DND-41 (cell line): ENCODE measurements around the gene TTLL7.

Experiments used
- ATAC-seq: fragments of 200-7000 bp; cut with Tn5 transposase; 3 replicates; pipeline ENCODE4 v1.9.1; 2021; ENCODE audit warnings: low read depth; ENCODE audit not compliant: insufficient read depth
- DNase-seq: peaks from one replicate; pipeline ENCODE4 v3.0.0-alpha.2; 2020
- H2AFZ ChIP-seq: 2 replicates; pipeline ENCODE4 v1.6.0; 2012; ENCODE audit warnings: low read depth, low read length
- H3K27ac ChIP-seq: 2 replicates; pipeline ENCODE4 v1.5.1; 2012; ENCODE audit warnings: low read length, inconsistent platforms
- H3K27me3 ChIP-seq: fragments of 200-600 bp; sonication (generic); 2 replicates; pipeline ENCODE4 v1.6.0; 2012; ENCODE audit warnings: low read length, mild to moderate bottlenecking, inconsistent platforms; ENCODE audit not compliant: insufficient read depth, poor library complexity
- H3K36me3 ChIP-seq: 2 replicates; pipeline ENCODE4 v1.5.1; 2012; ENCODE audit warnings: low read length, inconsistent platforms; ENCODE audit not compliant: insufficient read depth
- H3K4me1 ChIP-seq: 2 replicates; pipeline ENCODE4 v1.5.1; 2012; ENCODE audit warnings: mild to moderate bottlenecking, low read length; ENCODE audit not compliant: insufficient read depth
- H3K4me2 ChIP-seq: 2 replicates; pipeline ENCODE4 v1.6.0; 2012; ENCODE audit warnings: mild to moderate bottlenecking, moderate library complexity, low read length, inconsistent platforms; ENCODE audit not compliant: insufficient read depth
- H3K4me3 ChIP-seq, 2 experiments: fragments of 200-600 bp in 1 of 2; shearing (Covaris generic) in 1 of 2; 2 replicates each; pipeline ENCODE4 v1.5.1; 2012 to 2016; ENCODE audit warnings: inconsistent platforms in 2 of 2, low read length in 2 of 2, mild to moderate bottlenecking in 2 of 2, low read depth in 1 of 2, moderate library complexity in 1 of 2
- H3K79me2 ChIP-seq: 2 replicates; pipeline ENCODE4 v1.6.0; 2012; ENCODE audit warnings: low read length, inconsistent platforms; ENCODE audit not compliant: insufficient read depth
- H3K9ac ChIP-seq: 2 replicates; pipeline ENCODE4 v1.6.0; 2012; ENCODE audit warnings: low read depth, mild to moderate bottlenecking, inconsistent platforms, low read length, moderate library complexity
- H3K9me3 ChIP-seq: 2 replicates; pipeline ENCODE4 v1.5.1; 2012; ENCODE audit warnings: low read length, moderate library complexity, mild to moderate bottlenecking, inconsistent platforms; ENCODE audit not compliant: insufficient read depth, severe bottlenecking
- H4K20me1 ChIP-seq: 2 replicates; pipeline ENCODE4 v1.6.0; 2012; ENCODE audit warnings: low read length; ENCODE audit not compliant: insufficient read depth
- CTCF ChIP-seq: IDR thresholded peaks from 2 replicates; pipeline ENCODE4 v1.5.1; 2012; ENCODE audit warnings: borderline replicate concordance, low read length, moderate library complexity, mild to moderate bottlenecking; ENCODE audit not compliant: poor library complexity, severe bottlenecking; ENCODE audit errors: extremely low read depth
- EZH2 ChIP-seq: IDR thresholded peaks from 3 replicates; pipeline ENCODE4 v1.6.1; 2012; ENCODE audit warnings: borderline replicate concordance, low read depth, mild to moderate bottlenecking, moderate library complexity, low read length, inconsistent platforms; ENCODE audit not compliant: severe bottlenecking

TTLL7 gene

GRCh38 chr1:83819436-83819835, 179.5 kb downstream of the TTLL7 start:
- ATAC-seq (no peak), DNase-seq (no peak)
- Histone ChIP-seq H3K4me1 (no peaks in the 10 kb centered on the region), H3K27ac (no peak overlapping the region), H3K4me2 (no peak overlapping the region), H3K79me2 (no peaks in the 10 kb centered on the region), H4K20me1 (no peaks in the 10 kb centered on the region), H2AFZ (no peak overlapping the region), H3K9me3 (no peaks in the 10 kb centered on the region), H3K4me3 (no peak overlapping the region), H3K27me3 (no peaks in the 10 kb centered on the region), H3K9ac (no peak overlapping the region), H3K36me3 (no peaks in the 10 kb centered on the region)
- TF ChIP-seq EZH2 = no peak
- TF ChIP-seq CTCF = no peak

GRCh38 chr1:83818916-83819315, 180.0 kb downstream of the TTLL7 start:
- H4K20me1 ChIP-seq = no peaks in the 10 kb centered on the region
- DNase-seq (no peak), ATAC-seq (no peak)
- no peak overlapping the region for H3K9ac ChIP-seq
- no peaks in the 10 kb centered on the region for H3K79me2 ChIP-seq
- H3K9me3 ChIP-seq = no peaks in the 10 kb centered on the region
- no peak overlapping the region for H3K4me3 ChIP-seq
- no peaks in the 10 kb centered on the region for H3K4me1 ChIP-seq
- no peak for TF ChIP-seq CTCF
- no peak for TF ChIP-seq EZH2
- H3K4me2 ChIP-seq = no peak overlapping the region
- no peak overlapping the region for H2AFZ ChIP-seq
- no peaks in the 10 kb centered on the region for H3K36me3 ChIP-seq
- no peak overlapping the region for H3K27ac ChIP-seq
- no peaks in the 10 kb centered on the region for H3K27me3 ChIP-seq

DNA sequence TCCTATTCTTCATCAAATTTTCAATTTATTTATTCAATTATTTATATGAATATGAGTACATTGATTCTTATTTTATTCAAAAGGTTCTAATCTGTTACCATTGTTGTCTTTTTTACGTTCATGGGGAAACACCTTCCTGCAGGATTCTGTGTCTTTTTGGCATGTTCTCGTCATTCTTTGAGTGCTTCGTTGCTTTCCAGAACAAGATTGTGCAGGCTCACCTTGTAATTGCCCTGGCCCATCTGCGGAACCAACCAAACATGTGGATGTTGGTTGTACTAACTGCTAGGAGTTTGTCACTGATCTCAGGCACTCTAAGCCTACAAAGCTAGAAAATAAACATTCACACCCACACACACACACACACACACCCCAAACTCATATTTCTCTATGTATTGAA, 182.1 kb downstream of the TTLL7 start:
- Histone ChIP-seq H2AFZ (no peak overlapping the region), H3K9ac (no peak overlapping the region), H3K4me2 (no peak overlapping the region), H3K27ac (no peak overlapping the region), H3K27me3 (no peaks in the 10 kb centered on the region), H3K4me3 (no peak overlapping the region), H3K79me2 (no peaks in the 10 kb centered on the region), H4K20me1 (no peaks in the 10 kb centered on the region), H3K4me1 (no peaks in the 10 kb centered on the region), H3K36me3 (no peaks in the 10 kb centered on the region), H3K9me3 (no peaks in the 10 kb centered on the region)
- no peak for ATAC-seq
- TF ChIP-seq EZH2 = no peak
- no peak for TF ChIP-seq CTCF
- DNase-seq = no peak

DNA sequence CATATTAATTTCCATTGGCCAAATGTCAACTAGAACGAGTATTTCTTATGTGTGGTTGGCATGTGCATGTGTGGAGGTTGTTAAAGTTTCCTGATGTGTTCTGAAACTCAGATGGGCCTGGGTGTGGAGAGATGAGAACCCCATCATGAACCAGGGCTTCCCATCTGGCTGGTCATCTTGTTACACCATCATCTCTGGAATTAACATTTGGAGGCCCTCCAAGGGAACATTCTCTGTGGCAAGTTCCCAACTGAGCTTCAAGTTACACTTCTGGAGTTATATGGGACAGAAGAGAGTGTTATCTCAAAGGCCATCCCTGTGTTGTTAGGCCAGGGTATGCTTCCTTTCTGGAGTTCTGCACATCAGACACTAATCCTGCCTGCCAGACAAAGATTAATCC, 183.6 kb downstream of the TTLL7 start:
- Histone ChIP-seq H2AFZ (no peak overlapping the region), H3K4me3 (no peak overlapping the region), H3K4me2 (no peak overlapping the region), H3K9me3 (no peaks in the 10 kb centered on the region), H4K20me1 (no peaks in the 10 kb centered on the region), H3K27ac (no peak overlapping the region), H3K9ac (no peak overlapping the region), H3K27me3 (no peaks in the 10 kb centered on the region), H3K79me2 (no peaks in the 10 kb centered on the region), H3K36me3 (no peaks in the 10 kb centered on the region), H3K4me1 (no peaks in the 10 kb centered on the region)
- TF ChIP-seq EZH2 = no peak
- DNase-seq (no peak), ATAC-seq (no peak)
